ENCODE measurements around the gene MAP2K3. TPM values are rescaled to one million over a fixed set of nuclear protein-coding genes. Genes with fewer than 3 reads are reported as not detected.
A peak's percentile ranks its signal among the peaks of the same experiment; 100 is the strongest.

MAP2K3 gene
- polyA plus RNA-seq, 3 donors = 107 to 166 (median 164) TPM

DNA sequence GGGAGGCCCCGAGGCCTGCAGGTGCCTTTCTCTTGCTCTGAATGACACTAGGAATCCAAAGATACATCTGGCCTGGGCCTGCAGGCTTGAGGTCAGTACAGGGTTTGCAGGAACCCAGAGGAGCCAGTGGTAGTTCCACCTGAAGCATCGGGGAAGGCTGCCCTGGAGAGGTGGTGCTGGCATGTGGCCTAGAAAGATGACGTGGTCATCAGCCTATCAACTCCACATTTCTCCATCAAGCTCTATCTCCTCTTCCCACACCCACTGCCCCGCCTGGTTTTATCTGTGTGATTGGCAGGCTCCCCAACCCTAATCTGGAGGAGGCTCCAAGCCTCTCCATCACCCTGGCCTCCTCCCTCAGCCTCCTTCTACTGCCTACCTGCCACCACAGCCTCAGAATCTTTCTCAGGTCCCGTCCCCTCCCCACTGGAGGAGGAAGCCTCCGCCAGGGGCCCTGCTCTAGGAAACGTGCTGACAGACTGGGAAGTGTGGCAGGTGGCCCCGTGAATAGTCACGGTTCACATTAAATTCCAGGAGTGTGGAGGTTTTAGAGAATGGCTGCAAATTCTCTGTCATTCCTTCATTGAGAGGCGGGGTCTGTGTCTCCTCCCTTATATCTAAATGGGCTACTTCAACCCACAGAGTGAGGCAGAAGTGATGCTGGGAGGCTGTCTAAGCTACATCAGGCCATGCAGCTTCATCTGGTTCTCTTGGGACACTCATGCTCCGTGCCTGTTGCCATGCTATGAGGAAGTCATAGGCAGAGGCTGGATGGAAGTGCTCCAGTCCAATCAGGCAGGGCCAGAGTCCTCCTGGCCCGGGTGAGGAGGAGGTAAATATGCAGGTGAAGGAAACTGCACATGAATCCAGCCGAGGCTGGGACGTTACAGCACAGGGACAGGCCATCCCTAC, 11.4 kb upstream of the MAP2K3 start:
- Histone ChIP-seq H3K27me3 (ENCODE audit: control insufficient read depth in 2 of 2, insufficient read depth in 2 of 2, low read length in 2 of 2) (no peaks in the 10 kb centered on the region), H3K4me1 (ENCODE audit: control insufficient read depth in 1 of 2, insufficient read depth in 2 of 2, low read length in 2 of 2) (peaks cover 15 to 26% of the 10 kb centered on the region in 2 donors), H3K4me2 (replicated peaks; ENCODE audit: extremely low read depth, low read length, poor library complexity, severe bottlenecking) (no peak overlapping the region), H4K20me1 (ENCODE audit: insufficient read depth, low read length) (no peaks in the 10 kb centered on the region), H3K9me3 (replicated peaks in 1 of 2; ENCODE audit: control insufficient read depth in 1 of 2, insufficient read depth in 1 of 2, low read length in 2 of 2) (no peaks in the 10 kb centered on the region), H3K9ac (ENCODE audit: insufficient read depth, low read length, poor library complexity, severe bottlenecking) (no peak overlapping the region), H3K36me3 (replicated peaks in 1 of 2; ENCODE audit: control insufficient read depth in 1 of 2, insufficient read depth in 2 of 2, low read length in 2 of 2) (no peaks in the 10 kb centered on the region), H3K4me3 (replicated peaks in 1 of 3; ENCODE audit: low read depth in 2 of 3, low read length in 3 of 3) (no peak overlapping the region), H2AFZ (ENCODE audit: insufficient read depth, low read depth, low read length, poor library complexity, severe bottlenecking) (no peak overlapping the region), H3K79me2 (ENCODE audit: insufficient read depth, low read length) (no peaks in the 10 kb centered on the region), H3K27ac (ENCODE audit: low read depth in 1 of 2, low read length in 2 of 2) (no peak overlapping the region)
- Mint-ChIP-seq H3K9me3 (peaks cover 0 to 2% (median 0%) of the 10 kb centered on the region in 7 donors), H3K27me3 (ENCODE audit: low read depth in 3 of 3) (peaks cover 8 to 13% (median 11%) of the 10 kb centered on the region in 3 donors), H3K4me1 (peaks cover 20% of the 10 kb centered on the region), H3K27ac (peak overlapping the region in 1 of 7 donors; percentile 22), H3K4me3 (no peak overlapping the region), H3K36me3 (no peaks in the 10 kb centered on the region)
- no peak for DNase-seq
- intact Hi-C loops (cut with micrococcal nuclease) = loop anchor here in 1 of 2 donors (10.0 kb wide), 1 partner anchor 52 kb away; no protein-coding TSS in a partner anchor
- WGBS (ENCODE audit: insufficient coverage) = 64% methylated on average over 3 of the region's 14 CpGs
- TF ChIP-seq CTCF (IDR thresholded peaks at IDR 0.05) = no peak

DNA sequence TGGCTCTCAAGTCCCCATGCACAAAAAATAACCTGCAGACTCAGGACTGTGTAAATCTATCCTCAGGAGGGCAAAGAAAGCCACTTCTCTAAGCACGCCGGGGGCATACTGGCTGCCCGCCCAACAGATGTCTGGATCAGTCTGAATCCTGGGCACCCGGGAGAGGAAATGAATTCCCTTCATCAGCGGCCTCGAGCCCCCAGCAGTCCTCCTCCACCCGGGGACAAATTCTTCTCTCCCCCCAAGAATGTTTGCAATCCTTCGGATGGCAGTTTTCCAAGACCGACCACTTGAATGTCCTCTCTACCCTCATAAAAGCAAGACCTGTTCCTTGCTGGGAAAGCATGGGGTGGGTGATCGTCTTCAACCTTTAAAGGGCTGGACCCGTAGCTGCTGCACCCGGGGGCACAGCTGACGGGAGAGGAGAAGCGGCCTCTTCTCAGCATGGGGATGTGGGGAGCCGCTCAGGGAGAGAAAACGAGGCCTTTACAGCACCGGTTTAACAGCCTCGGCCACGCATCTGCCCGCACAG, 9.4 kb upstream of the MAP2K3 start:
- H3K4me1 ChIP-seq (ENCODE audit: control insufficient read depth in 1 of 2, insufficient read depth in 2 of 2, low read length in 2 of 2) = peaks cover 35 to 46% of the 10 kb centered on the region in 2 donors
- H4K20me1 ChIP-seq (ENCODE audit: insufficient read depth, low read length) = peaks cover under 1% of the 10 kb centered on the region
- no peak overlapping the region for H3K27ac ChIP-seq (ENCODE audit: low read depth in 1 of 2, low read length in 2 of 2)
- no peak overlapping the region for H3K9ac ChIP-seq (ENCODE audit: insufficient read depth, low read length, poor library complexity, severe bottlenecking)
- Mint-ChIP-seq H3K4me3 (peak overlapping the region; percentile 74 to 89), H3K27me3 (ENCODE audit: low read depth in 3 of 3) (peaks cover 8 to 11% (median 8%) of the 10 kb centered on the region in 3 donors), H3K27ac (no peak overlapping the region), H3K9me3 (peaks cover 0 to 2% (median 0%) of the 10 kb centered on the region in 7 donors), H3K36me3 (no peaks in the 10 kb centered on the region), H3K4me1 (peaks cover 37% of the 10 kb centered on the region)
- no peaks in the 10 kb centered on the region for H3K36me3 ChIP-seq (replicated peaks in 1 of 2; ENCODE audit: control insufficient read depth in 1 of 2, insufficient read depth in 2 of 2, low read length in 2 of 2)
- H3K27me3 ChIP-seq (ENCODE audit: control insufficient read depth in 2 of 2, insufficient read depth in 2 of 2, low read length in 2 of 2) = no peaks in the 10 kb centered on the region
- DNase-seq = no peak
- no peaks in the 10 kb centered on the region for H3K9me3 ChIP-seq (replicated peaks in 1 of 2; ENCODE audit: control insufficient read depth in 1 of 2, insufficient read depth in 1 of 2, low read length in 2 of 2)
- WGBS (ENCODE audit: insufficient coverage) = 2% methylated on average over 15 of the region's 20 CpGs
- intact Hi-C loops (cut with micrococcal nuclease) = loop anchor here (5.0 to 10.0 kb wide), 3 partner anchors 50 to 233 kb away; partner anchors contain the start of genes TMEM11 (in 1 of the 2) and USP22 (in 1 of the 2)
- TF ChIP-seq CTCF (IDR thresholded peaks at IDR 0.05) = no peak
- peak overlapping the region; percentile 95 for H2AFZ ChIP-seq (ENCODE audit: insufficient read depth, low read depth, low read length, poor library complexity, severe bottlenecking)
- H3K79me2 ChIP-seq (ENCODE audit: insufficient read depth, low read length) = no peaks in the 10 kb centered on the region
- peak overlapping the region; percentile 33 to 81 (median 48) for H3K4me3 ChIP-seq (replicated peaks in 1 of 3; ENCODE audit: low read depth in 2 of 3, low read length in 3 of 3)
- H3K4me2 ChIP-seq (replicated peaks; ENCODE audit: extremely low read depth, low read length, poor library complexity, severe bottlenecking) = peak overlapping the region; percentile 92
